Mesendoderm (in vitro differentiated cells): ENCODE measurements around the gene DIS3L.
"Not testable (repeated sequence)": the region's sequence is repeated elsewhere in the genome, so short reads cannot be mapped to it uniquely, and the experiment has no call there.

Experiments used
- DNase-seq: peaks from one replicate; pipeline ENCODE4 v3.0.0; 2013
- H2AK5ac ChIP-seq: 2 replicates; pipeline ENCODE4 v1.6.1; 2013; ENCODE audit warnings: low read length, inconsistent platforms
- H2BK120ac ChIP-seq: 2 replicates; pipeline ENCODE4 v1.6.1; 2013; ENCODE audit warnings: low read depth, mild to moderate bottlenecking, low read length, moderate library complexity, mixed read lengths
- H2BK15ac ChIP-seq: replicated peaks from 2 replicates; pipeline ENCODE4 v1.6.1; 2013; ENCODE audit warnings: low read depth, mild to moderate bottlenecking, moderate library complexity
- H2BK5ac ChIP-seq: 2 replicates; pipeline ENCODE4 v1.6.1; 2013; ENCODE audit warnings: low read length, inconsistent platforms
- H3K18ac ChIP-seq: 2 replicates; pipeline ENCODE4 v1.6.1; 2013; ENCODE audit warnings: mild to moderate bottlenecking, low read length, mixed read lengths
- H3K23ac ChIP-seq: one replicate; pipeline ENCODE4 v1.6.1; 2013; ENCODE audit warnings: low read length
- H3K27ac ChIP-seq: 2 replicates; pipeline ENCODE4 v1.5.1; 2013; ENCODE audit warnings: low read depth, mild to moderate bottlenecking, inconsistent platforms, low read length, moderate library complexity
- H3K27me3 ChIP-seq: 2 replicates; pipeline ENCODE4 v1.6.1; 2013; ENCODE audit warnings: low read length, control low read depth, mild to moderate bottlenecking, inconsistent platforms; ENCODE audit not compliant: insufficient read depth, poor library complexity
- H3K36me3 ChIP-seq: 2 replicates; pipeline ENCODE4 v1.6.1; 2013; ENCODE audit warnings: low read length, inconsistent platforms; ENCODE audit not compliant: control insufficient read depth, insufficient read depth
- H3K4ac ChIP-seq: one replicate; pipeline ENCODE4 v1.6.1; 2013; ENCODE audit warnings: low read depth, mild to moderate bottlenecking, low read length, moderate library complexity
- H3K4me1 ChIP-seq: 2 replicates; pipeline ENCODE4 v1.6.1; 2013; ENCODE audit warnings: low read depth, low read length, inconsistent platforms; ENCODE audit not compliant: control insufficient read depth
- H3K4me2 ChIP-seq: 2 replicates; pipeline ENCODE4 v1.6.1; 2013; ENCODE audit warnings: low read length
- H3K4me3 ChIP-seq: 2 replicates; pipeline ENCODE4 v1.5.1; 2013; ENCODE audit warnings: mild to moderate bottlenecking, low read length
- H3K56ac ChIP-seq: one replicate; pipeline ENCODE4 v1.6.1; 2013; ENCODE audit warnings: low read length
- H3K79me1 ChIP-seq: 2 replicates; pipeline ENCODE4 v1.6.1; 2013; ENCODE audit warnings: low read length, inconsistent platforms
- H3K79me2 ChIP-seq: 2 replicates; pipeline ENCODE4 v1.6.1; 2013; ENCODE audit warnings: mild to moderate bottlenecking, low read length; ENCODE audit not compliant: control insufficient read depth, insufficient read depth
- H3K9ac ChIP-seq: 2 replicates; pipeline ENCODE4 v1.6.1; 2013; ENCODE audit warnings: low read length, inconsistent platforms
- H4K5ac ChIP-seq: one replicate; pipeline ENCODE4 v1.6.1; 2013; ENCODE audit warnings: low read length
- H4K8ac ChIP-seq: one replicate; pipeline ENCODE4 v1.6.1; 2013; ENCODE audit warnings: low read depth, mild to moderate bottlenecking, control low read depth, low read length, moderate library complexity
- WGBS: extraction: QIAGEN DNeasy Blood & Tissue Kit; methylation state at CpG from one replicate; pipeline ENCODE4 v1.1.7; 2013; ENCODE audit warnings: low lambda C conversion rate, missing lambda C conversion rate; ENCODE audit not compliant: insufficient coverage; ENCODE audit errors: extremely low coverage; 5-methylcytosine and 5-hydroxymethylcytosine counted together

DIS3L gene

DNA sequence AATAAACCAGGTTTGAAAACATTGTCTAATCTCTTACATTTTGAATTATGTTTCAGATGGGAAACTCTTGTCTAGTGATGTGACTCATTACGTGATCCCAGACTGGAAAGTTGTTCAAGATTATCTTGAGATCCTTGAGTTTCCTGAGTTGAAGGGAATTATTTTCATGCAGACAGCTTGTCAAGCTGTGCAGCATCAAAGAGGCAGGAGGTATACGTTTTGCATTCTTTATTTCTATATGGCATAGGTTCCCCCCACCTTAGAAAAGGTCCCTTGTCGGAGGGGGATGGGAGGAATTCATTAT lies 1.5 kb downstream of the DIS3L start:
- Histone ChIP-seq H3K4me1 (peaks cover 10% of the 10 kb centered on the region), H3K18ac (no peak overlapping the region), H3K4me3 (no peak overlapping the region), H3K9ac (peak overlapping the region; percentile 21), H4K5ac (no peak overlapping the region), H3K79me2 (no peaks in the 10 kb centered on the region), H2BK5ac (no peak overlapping the region), H3K36me3 (no peaks in the 10 kb centered on the region), H2BK120ac (no peak overlapping the region), H3K23ac (no peak overlapping the region), H3K56ac (peak overlapping the region; percentile 44), H2BK15ac (no peak overlapping the region), H3K79me1 (no peaks in the 10 kb centered on the region), H3K4me2 (no peak overlapping the region), H3K27me3 (no peaks in the 10 kb centered on the region), H4K8ac (no peak overlapping the region), H3K27ac (no peak overlapping the region), H2AK5ac (no peak overlapping the region), H3K4ac (no peak overlapping the region)
- no CpG with 5 or more reads among the region's 3 CpGs for WGBS
- peak; percentile 2 for DNase-seq

DNA sequence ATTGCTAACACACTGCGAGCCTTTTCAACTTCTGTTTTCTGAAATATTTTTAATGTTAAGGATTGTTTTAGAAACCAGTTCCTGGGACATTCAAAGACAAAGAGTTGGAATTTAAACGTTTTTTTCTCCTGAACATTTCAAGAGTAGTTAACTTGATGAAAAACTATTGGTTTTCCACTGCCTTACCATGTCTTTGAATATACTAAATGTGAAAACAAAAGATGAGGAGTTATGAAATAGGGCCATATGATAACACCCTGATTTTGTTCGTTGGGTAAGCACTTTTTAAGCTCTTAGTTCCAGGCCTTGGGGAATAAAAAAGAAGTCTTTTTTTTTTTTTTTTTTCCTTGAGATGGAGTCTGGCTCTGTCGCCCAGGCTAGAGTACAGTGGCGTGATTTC lies 2.8 kb downstream of the DIS3L start:
- H3K9ac ChIP-seq: no peak overlapping the region
- H3K18ac ChIP-seq: no peak overlapping the region
- no peak overlapping the region for H3K4ac ChIP-seq
- H3K4me3 ChIP-seq: no peak overlapping the region
- H2BK120ac ChIP-seq: no peak overlapping the region
- peaks cover 10% of the 10 kb centered on the region for H3K4me1 ChIP-seq
- no peak overlapping the region for H3K27ac ChIP-seq
- no peak overlapping the region for H2BK15ac ChIP-seq
- no peaks in the 10 kb centered on the region for H3K27me3 ChIP-seq
- no peak overlapping the region for H4K8ac ChIP-seq
- H3K36me3 ChIP-seq: no peaks in the 10 kb centered on the region
- H3K4me2 ChIP-seq: no peak overlapping the region
- no peaks in the 10 kb centered on the region for H3K79me1 ChIP-seq
- no peak overlapping the region for H2BK5ac ChIP-seq
- no peaks in the 10 kb centered on the region for H3K79me2 ChIP-seq
- H3K56ac ChIP-seq: no peak overlapping the region
- WGBS: no CpG with 5 or more reads among the region's 5 CpGs
- H2AK5ac ChIP-seq: no peak overlapping the region
- H4K5ac ChIP-seq: no peak overlapping the region
- no peak for DNase-seq
- no peak overlapping the region for H3K23ac ChIP-seq

DNA sequence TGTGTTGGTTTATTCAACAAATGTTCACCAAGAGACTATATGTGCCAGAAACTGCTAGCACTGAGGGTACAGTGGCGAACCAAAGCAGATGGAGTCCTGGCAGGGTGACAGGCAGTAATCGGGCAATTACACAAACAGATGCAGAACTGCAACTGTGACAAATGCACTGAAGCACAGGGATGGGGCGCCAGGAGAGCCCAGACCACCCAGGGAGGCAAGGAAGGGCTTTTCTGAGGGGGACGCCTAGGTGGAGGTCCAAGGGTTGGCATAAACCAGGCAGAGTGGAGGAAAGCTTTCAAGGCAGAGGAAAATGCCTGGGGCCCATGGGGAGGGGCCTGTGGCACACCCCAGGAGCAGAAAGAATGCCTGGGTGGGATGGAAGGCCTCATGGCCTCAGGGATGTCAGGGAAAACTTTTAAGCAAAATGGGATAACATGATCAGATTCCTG lies 5.5 kb downstream of the DIS3L start:
- Histone ChIP-seq H3K4ac (no peak overlapping the region), H3K56ac (peak overlapping the region; percentile 44), H2AK5ac (no peak overlapping the region), H2BK5ac (no peak overlapping the region), H3K79me2 (no peaks in the 10 kb centered on the region), H3K27ac (no peak overlapping the region), H2BK120ac (no peak overlapping the region), H4K5ac (no peak overlapping the region), H3K23ac (no peak overlapping the region), H3K36me3 (no peaks in the 10 kb centered on the region), H3K4me1 (peaks cover 10% of the 10 kb centered on the region), H3K9ac (no peak overlapping the region), H4K8ac (no peak overlapping the region), H3K4me3 (no peak overlapping the region), H3K4me2 (no peak overlapping the region), H3K18ac (no peak overlapping the region), H3K79me1 (no peaks in the 10 kb centered on the region), H3K27me3 (no peaks in the 10 kb centered on the region), H2BK15ac (no peak overlapping the region)
- peak; percentile 69 for DNase-seq
- no CpG with 5 or more reads among the region's 4 CpGs for WGBS

DNA sequence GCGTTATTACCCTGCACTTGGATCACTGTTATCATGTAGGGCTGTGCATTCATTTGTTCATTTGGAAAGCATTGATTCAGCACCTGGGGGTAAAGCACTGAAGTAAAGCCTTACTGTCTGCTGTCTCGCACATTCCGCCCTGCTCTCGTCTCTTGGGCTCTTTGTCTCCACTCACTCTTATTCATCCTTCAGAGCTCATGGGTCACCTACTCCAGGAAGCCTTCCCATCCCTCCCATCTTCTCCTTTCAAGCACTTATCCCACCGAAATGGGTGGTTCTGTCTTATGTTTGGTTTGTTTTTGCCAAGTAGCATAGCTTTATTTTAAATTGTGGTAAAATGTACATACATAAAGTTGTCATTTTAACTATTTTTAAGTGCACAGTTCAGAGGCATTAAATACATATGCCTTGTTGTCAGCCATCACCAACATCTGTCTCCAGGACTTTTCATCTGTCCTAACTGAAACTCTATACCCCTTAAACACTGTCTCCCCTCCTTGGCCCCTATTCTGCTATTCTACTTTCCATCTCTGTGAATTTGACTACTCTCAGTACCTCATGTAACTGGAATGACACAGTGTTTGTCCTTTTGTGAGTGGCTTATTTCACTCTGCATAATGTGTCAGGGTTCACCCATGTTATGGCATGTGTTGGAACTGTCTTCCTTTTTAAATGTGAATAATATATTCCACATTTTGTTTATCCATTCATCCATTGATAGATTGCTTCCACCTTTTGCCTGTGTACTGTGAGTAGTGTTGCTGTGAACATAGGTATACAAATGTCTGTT lies 9.3 kb downstream of the DIS3L start:
- Histone ChIP-seq H4K5ac (no peak overlapping the region), H3K56ac (no peak overlapping the region), H2BK15ac (no peak overlapping the region), H3K18ac (no peak overlapping the region), H3K27ac (no peak overlapping the region), H3K36me3 (peaks cover 1% of the 10 kb centered on the region), H3K79me2 (no peaks in the 10 kb centered on the region), H3K23ac (no peak overlapping the region), H3K4me1 (peaks cover 3% of the 10 kb centered on the region), H3K4ac (no peak overlapping the region), H3K4me2 (no peak overlapping the region), H2BK120ac (no peak overlapping the region), H2AK5ac (no peak overlapping the region), H3K4me3 (no peak overlapping the region), H3K79me1 (no peaks in the 10 kb centered on the region), H3K9ac (no peak overlapping the region), H3K27me3 (no peaks in the 10 kb centered on the region), H4K8ac (no peak overlapping the region), H2BK5ac (no peak overlapping the region)
- WGBS: no CpG with 5 or more reads among the region's 5 CpGs
- no peak for DNase-seq

DNA sequence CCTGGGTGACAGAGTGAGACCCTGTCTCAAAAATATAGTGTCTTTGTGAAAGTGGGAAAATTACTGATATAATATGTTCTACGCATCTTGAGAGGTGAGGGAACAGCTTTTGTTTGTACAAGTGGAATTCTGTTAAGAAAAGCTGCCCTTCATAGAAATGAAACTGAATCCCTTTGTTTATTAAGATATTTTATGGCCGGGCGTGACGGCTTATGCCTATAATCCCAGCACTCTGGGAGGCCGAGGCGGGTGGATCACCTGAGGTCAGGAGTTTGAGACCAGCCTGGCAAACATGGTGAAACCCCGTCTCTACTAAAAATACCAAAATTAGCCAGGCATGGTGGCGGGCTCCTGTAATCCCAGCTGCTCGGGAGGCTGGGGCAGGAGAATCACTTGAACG lies 11.1 kb downstream of the DIS3L start:
- H2BK15ac ChIP-seq, H4K5ac ChIP-seq, H2BK5ac ChIP-seq, H4K8ac ChIP-seq, H3K4me1 ChIP-seq, H3K36me3 ChIP-seq, H3K56ac ChIP-seq, H2BK120ac ChIP-seq, H2AK5ac ChIP-seq, DNase-seq, H3K23ac ChIP-seq, H3K27ac ChIP-seq, H3K79me1 ChIP-seq, H3K27me3 ChIP-seq, H3K4ac ChIP-seq, H3K79me2 ChIP-seq, H3K4me2 ChIP-seq, H3K9ac ChIP-seq, H3K18ac ChIP-seq, H3K4me3 ChIP-seq: not testable (repeated sequence)
- WGBS: no CpG with 5 or more reads among the region's 10 CpGs

DNA sequence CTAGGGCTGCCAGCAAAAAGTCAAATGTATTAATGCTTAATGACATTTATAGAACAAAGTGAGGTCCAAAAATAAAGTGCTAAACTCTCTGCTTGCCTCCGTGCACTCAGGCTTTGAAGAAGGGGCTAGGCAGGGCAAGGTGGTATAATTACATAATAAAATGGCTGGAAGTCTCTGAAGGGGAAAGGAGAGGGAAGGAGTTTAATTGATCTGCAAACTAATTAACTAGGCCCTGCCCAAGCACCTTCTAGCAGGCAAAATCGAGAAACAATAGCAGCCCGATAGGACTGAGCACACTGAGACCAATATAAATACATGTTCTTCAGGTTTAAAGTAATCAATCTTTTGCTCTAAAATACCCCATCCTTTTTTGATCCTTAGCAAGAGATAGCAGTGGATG lies 13.0 kb downstream of the DIS3L start:
- H3K4me1 ChIP-seq: no peaks in the 10 kb centered on the region
- H3K4ac ChIP-seq: no peak overlapping the region
- no peak for DNase-seq
- H3K4me2 ChIP-seq: no peak overlapping the region
- H3K79me2 ChIP-seq: no peaks in the 10 kb centered on the region
- H4K8ac ChIP-seq: no peak overlapping the region
- H3K27me3 ChIP-seq: no peaks in the 10 kb centered on the region
- H3K4me3 ChIP-seq: no peak overlapping the region
- H3K79me1 ChIP-seq: no peaks in the 10 kb centered on the region
- H3K18ac ChIP-seq: no peak overlapping the region
- H2AK5ac ChIP-seq: no peak overlapping the region
- H3K36me3 ChIP-seq: peaks cover 1% of the 10 kb centered on the region
- H3K23ac ChIP-seq: no peak overlapping the region
- no peak overlapping the region for H4K5ac ChIP-seq
- no peak overlapping the region for H3K27ac ChIP-seq
- no peak overlapping the region for H3K9ac ChIP-seq
- H2BK15ac ChIP-seq: no peak overlapping the region
- H2BK5ac ChIP-seq: no peak overlapping the region
- WGBS: no CpG with 5 or more reads among the region's 3 CpGs
- no peak overlapping the region for H2BK120ac ChIP-seq
- no peak overlapping the region for H3K56ac ChIP-seq
